ENCODE measurements around the gene RARS2.

- TF ChIP-seq CTCF (IDR thresholded peaks at IDR 0.05) (no peak), POLR2A (IDR thresholded peaks at IDR 0.05; ENCODE audit: low read depth) (no peak), POLR2AphosphoS5 (IDR thresholded peaks at IDR 0.05) (no peak), EP300 (IDR thresholded peaks at IDR 0.05) (no peak)
These were observed 49.2 kb downstream of the RARS2 start for GRCh38 chr6:87540539-87540938.
